ENCODE data around the gene F2R.

GRCh38 chr5:76754668-76755078 is 38.7 kb downstream of the F2R start:
- TF ChIP-seq CTCF (conservative IDR thresholded peaks at IDR 0.05) (no peak), ZFX (IDR thresholded peaks at IDR 0.05) (no peak)

All from C4-2B (cell line).